Activated CD8-positive, alpha-beta memory T cell treated with anti-CD3 and anti-CD28 coated beads, Interleukin-2, amount 50 U/mL, for 1 hour (primary cell): ENCODE data around the gene WWC2.

Experiments
- DNase-seq: peaks from one replicate; pipeline ENCODE4 v3.0.0-alpha.2; 2020; ENCODE audit errors: extremely low read depth

Gene WWC2

DNA sequence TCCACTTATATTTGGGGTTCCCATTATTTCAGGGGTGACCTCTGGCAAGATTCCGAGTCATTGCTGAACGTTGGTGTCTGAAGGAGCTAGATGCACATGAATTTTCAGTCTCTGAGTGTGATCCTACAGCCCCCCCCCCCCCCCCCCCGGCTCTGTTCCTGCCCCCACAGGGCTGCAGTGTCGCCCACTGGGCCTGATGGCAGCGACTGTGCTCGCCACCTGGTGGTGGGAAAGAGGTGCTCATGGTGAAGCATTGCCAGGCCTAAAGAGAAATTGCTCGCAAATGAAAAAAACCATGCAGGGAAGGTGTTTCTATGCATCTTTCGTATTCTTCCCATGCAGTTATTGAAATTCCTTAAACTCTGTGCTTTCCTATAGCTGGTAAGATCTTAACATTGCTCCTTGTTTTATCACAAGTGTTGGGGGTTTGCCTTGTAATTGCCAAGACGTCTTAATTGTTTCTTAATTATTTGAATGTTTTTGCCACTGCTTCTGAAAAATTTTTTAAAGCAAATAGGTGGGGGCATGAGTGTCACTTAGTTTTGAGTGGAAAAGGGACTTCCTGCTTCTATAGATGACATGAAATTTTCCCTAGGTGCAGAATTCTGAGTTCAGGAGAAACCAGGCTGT, 157.8 kb downstream of the WWC2 start:
- DNase-seq, result no peak

DNA sequence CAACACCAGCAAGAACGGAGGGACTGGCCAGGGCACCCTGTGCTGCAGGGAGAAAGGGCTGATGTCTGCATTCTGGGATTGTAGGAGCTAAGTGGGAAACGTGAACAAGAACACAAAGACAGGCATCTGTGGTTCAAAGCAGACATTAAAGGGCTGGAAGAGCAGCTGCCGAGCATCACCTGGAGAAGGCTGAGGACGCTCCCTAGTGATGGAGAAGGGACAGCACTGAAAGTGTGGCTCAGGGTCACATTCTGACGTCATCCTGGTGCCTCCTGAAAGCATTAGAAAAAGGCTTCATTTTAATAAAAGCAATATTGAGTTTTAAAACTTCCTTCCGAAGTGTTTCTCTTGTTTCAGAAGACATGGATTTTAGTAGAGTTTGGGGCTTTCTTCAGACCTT, 158.8 kb downstream of the WWC2 start:
- DNase-seq, result no peak

DNA sequence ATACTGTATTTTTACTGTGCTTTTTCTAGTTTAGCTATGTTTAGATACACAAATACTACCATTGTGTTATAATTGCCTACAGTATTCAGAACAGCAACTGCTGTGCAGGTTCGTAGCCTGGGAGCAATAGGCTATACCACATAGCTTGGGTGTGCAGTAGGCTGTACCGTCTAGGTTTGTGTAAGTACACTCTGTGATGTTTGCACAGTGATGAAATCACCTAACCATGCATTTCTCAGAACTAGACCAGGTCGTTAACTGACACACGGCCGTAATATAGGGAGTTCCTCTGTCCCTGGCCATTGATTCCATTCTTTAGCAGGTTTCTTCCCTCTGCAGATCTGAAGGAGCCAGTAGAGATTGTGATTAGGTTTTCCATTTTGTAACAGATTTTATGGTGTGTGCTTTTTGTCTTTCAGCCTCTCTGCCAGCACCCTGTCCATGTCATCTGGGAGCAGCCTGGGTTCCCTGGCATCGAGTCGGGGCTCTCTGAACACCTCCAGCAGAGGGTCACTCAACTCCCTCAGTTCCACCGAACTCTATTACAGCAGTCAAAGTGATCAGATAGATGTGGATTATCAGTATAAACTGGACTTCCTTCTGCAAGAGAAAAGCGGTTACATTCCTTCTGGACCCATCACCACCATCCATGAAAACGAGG, 161.6 kb downstream of the WWC2 start:
- DNase-seq, result no peak

GRCh38 chr4:183261953-183262775, 163.1 kb downstream of the WWC2 start:
- peak; percentile 33 for DNase-seq

DNA sequence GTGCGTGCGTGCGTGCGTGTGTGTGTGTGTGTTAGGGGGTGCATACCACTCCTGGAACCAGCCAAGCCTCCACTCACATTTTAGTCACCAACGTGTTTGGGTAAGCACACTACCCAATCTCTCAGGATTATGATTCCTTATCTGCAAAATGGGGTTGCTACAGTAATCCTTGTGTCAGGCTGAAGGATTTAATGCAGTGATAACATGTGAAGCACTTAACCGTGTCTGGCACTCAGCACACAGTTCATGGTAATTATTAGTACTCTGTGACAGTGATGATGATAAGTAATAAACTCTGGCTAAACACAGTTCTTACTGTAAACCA, 163.7 kb downstream of the WWC2 start:
- DNase-seq, result no peak

- DNase-seq, result no peak
Measured at GRCh38 chr4:183263787-183264386, 164.8 kb downstream of the WWC2 start.

DNA sequence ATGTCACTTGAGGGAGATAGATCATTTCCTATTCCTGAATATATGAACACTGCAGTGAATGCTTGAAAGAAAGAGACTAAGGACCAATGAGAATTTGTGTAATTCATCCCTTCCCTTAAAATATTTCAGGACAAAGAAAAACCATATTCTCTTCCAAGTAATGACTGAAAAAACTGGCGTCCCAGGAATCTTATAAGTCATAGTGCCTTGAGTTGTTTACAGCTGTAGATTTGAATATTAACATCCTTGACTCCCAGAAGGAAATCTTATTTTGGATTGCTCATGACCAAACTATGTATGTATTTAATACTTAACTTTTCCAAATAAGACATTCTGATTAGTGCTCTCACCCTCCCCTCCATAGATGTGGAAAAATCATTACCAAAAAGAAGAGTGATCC, 165.6 kb downstream of the WWC2 start:
- no peak for DNase-seq

GRCh38 chr4:183266371-183266770, 167.3 kb downstream of the WWC2 start:
- DNase-seq, result no peak

DNA sequence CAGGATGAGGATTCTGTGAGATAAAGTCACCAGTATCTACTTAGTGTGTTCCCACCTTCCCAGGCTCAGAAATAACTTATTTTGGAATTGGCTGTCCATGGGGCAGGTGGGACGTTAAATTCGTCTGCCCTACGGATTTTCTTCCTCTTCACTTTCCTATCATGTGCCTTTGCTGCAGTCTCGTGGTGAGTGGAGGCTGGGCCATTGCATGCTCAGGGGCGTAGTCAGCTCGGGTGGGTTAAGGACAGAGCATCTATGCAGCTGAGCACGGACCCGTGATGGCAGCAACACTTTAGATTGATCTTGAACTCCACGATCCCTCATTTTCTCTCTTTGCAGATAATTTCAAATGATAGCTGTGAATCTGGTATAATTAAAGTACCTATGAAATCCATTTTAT, 169.5 kb downstream of the WWC2 start:
- DNase-seq, result no peak

DNA sequence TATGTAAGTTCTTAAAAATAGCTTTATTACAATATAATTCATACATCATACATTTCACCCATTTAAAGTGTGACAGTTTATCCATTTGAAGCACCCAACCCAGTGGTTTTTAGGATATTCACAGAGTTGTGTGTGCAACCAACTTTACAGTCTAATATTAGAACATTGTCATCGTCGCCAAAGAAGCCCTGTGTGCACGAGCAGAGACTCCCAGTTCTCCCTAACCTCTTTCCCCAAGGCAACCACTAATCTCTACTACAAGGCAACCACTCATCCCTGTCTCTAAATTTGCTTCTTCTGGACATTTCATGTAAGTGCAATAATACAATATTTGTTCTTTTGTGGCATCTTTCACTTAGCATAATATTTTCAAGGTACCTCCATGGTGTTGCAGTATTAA, 173.3 kb downstream of the WWC2 start:
- no peak for DNase-seq

GRCh38 chr4:183276106-183276505, 177.0 kb downstream of the WWC2 start:
- no peak for DNase-seq

DNA sequence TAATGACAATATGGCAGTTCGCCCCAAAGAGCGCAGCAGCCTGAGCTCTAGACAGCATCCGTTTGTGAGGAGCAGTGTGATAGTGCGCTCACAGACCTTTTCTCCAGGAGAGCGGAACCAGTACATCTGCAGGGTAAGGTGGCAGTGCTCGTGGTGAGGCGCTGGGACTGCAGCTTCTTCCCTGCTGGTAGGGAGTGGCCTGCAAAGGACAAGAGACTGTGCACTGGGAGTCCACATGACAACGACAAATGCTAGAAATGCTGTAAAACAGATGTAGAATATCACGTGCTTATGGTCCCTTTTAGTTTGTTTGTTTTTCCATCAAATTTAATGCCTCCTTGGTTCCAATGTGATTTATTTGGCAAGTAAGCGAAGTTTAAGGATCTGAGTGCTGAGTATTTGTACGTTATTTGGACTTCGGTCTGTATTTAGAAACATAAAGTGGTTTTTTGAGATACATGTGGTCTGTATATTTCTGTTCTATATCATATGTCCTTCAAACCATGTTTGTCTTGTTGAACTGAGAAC, 185.3 kb downstream of the WWC2 start:
- no peak for DNase-seq

DNA sequence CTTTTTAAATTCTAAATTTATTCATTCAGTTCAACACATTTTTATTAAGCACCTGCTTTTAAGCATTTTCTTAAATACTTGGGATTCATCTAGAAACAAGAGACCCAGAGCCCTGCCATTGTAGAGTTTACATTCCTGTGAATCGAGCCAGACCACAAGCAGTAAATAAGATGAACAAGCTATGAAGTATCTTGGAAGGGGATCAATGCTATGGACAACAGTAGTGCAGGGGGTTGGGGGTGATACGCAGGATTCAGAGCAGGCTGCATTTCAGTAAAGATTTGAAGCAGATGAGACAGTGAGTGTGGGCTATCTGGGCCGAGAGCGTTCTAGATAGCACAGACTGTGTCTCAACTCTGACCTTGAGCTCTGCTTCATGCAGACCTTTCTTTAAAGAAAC, 185.9 kb downstream of the WWC2 start:
- no peak for DNase-seq

DNA sequence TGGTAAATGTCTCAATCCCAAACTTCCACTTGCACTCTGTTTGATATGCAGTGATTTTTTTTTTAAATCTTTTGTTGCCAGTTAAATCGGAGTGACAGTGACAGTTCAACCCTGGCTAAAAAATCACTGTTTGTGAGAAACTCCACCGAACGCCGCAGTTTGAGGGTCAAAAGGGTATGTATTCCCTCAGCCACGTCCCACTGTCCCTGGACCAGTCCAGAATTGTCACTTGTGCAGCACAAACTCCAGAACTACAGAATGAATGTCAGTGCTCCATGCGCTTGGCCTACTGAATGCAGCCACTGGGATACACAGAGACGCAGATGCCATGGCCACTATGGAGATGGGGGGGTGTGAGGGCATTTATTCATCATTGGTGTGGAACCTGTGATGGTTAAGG, 186.8 kb downstream of the WWC2 start:
- no peak for DNase-seq

DNA sequence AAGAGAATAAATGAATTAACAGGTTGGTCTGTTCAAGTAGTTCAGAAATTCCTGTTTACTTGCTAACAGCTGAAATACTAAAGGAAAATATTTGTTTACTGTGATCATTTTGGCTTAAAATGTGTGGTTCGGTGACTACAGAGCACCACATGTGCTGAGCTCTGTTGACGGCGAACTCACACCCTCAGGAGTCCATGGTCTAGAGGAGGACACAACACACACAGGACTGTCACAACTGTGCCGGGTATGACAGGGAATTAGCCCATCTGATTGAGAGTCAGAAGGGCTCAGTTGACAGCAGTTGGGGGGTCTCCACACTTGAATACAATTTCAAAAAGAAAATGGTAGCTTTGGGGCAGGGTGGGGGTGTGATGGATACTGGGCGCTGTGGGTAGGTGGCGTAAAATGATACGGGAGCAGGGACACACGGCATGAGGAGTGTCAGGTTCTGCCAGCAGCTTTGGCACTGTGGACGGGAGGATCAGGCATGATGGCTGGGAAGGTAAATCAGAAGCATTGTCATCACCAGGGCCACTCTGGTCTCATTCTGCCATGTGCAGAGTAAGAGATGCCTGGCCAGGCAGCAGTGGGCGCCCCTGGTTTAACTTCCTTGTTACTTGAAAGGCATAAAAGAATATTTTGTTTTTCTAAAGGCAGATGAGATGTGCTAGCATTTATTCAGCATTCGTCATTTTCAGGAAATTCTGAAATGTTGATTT, 187.7 kb downstream of the WWC2 start:
- DNase-seq, result no peak

DNA sequence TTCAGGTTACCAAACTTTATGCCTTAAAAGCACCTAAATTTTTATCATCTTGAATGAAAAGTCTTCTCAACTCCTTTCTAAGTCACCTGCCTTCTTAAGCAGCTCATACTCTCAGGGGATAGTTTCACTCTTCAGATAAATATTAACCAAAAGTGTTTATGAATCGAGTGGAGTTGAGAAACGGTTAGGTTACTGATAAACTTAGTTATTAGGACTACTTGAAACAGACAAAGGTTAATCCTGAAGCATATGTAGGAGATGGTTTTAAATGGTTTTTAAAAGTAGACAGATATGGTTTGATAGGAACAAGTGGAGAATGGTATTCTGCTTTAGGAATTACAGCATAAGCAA, 188.2 kb downstream of the WWC2 start:
- DNase-seq, result no peak

GRCh38 chr4:183287677-183288076, 188.6 kb downstream of the WWC2 start:
- DNase-seq, result no peak

DNA sequence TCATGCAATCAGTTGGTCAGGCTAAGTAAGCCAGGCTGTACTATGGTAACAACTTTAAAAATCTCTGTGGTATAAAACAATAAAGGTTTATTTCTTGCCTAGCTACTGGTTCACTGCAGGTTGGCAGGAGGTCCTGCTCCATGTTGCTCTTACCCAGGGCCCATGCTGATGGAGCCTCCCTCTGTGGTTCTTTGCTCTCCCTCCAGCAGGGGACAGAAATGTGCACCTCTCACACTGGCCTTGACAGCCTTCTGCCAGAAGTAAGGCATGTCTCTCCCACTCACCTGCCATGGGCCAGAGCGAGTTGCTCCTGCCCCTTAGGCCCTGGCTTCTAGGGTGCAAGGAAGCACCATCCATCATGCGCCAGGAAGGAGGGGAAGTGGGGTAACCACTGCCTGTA, 189.9 kb downstream of the WWC2 start:
- no peak for DNase-seq

- no peak for DNase-seq
Measured at GRCh38 chr4:183289688-183290087, 190.6 kb downstream of the WWC2 start.

- DNase-seq, result no peak
Measured at GRCh38 chr4:183291070-183291469, 192.0 kb downstream of the WWC2 start.

DNA sequence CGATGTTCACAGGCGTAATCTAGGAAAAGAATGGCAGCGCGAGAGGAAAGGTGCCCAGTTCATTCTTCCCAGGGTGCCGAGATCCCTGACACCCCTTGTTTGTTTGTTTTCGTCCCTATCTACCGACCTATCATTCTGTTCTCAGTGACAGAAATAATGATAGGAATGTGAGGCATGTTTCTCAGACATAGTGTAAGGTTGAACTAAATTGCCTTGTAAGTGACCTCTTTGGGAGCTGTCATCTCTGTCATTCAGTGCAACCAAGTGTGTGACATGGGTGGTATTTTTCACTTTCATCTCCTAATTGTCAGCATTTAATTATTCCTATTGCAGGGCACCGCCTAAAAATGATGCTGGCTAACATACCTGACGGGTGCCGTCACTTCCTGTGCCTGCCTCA, 196.7 kb downstream of the WWC2 start:
- no peak for DNase-seq

GRCh38 chr4:183297675-183298074, 198.6 kb downstream of the WWC2 start:
- DNase-seq, result no peak
